ENCODE data around the gene MYLK3.

- no peak for TF ChIP-seq EP300 (IDR thresholded peaks at IDR 0.05)
- TF ChIP-seq, protein P1, sequence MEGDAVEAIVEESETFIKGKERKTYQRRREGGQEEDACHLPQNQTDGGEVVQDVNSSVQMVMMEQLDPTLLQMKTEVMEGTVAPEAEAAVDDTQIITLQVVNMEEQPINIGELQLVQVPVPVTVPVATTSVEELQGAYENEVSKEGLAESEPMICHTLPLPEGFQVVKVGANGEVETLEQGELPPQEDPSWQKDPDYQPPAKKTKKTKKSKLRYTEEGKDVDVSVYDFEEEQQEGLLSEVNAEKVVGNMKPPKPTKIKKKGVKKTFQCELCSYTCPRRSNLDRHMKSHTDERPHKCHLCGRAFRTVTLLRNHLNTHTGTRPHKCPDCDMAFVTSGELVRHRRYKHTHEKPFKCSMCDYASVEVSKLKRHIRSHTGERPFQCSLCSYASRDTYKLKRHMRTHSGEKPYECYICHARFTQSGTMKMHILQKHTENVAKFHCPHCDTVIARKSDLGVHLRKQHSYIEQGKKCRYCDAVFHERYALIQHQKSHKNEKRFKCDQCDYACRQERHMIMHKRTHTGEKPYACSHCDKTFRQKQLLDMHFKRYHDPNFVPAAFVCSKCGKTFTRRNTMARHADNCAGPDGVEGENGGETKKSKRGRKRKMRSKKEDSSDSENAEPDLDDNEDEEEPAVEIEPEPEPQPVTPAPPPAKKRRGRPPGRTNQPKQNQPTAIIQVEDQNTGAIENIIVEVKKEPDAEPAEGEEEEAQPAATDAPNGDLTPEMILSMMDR (IDR thresholded peaks at IDR 0.05), result no peak
- TF ChIP-seq POLR2A (IDR thresholded peaks at IDR 0.05; ENCODE audit: low read depth), result no peak
- no peak for TF ChIP-seq POLR2AphosphoS5 (IDR thresholded peaks at IDR 0.05)
These were observed 38.6 kb downstream of the MYLK3 start for GRCh38 chr16:46709469-46710005.
